ENCODE results near the gene S100PBP. TPM values are rescaled to one million over a fixed set of nuclear protein-coding genes. Genes with fewer than 3 reads are reported as not detected.

The S100PBP gene
- total and polyA plus RNA-seq, 9 of the 15 experiments (the other 6 are each of a cell fraction or from before 2014, with no cell fraction given): 22.9 to 60.2 (median 32.9) TPM

GRCh38 chr1:32811265-32811664 lies 6.2 kb upstream of the S100PBP start:
- no peak for TF ChIP-seq NKRF (IDR thresholded peaks at IDR 0.05; ENCODE audit: borderline replicate concordance)
- WGBS (ENCODE audit: insufficient coverage, low coverage, missing lambda C conversion rate): 87% methylated on average over 9 of the region's 9 CpGs
- intact Hi-C loops (cut with micrococcal nuclease): no loop called here
- Histone ChIP-seq H3K9me3 (replicated peaks; ENCODE audit: control insufficient read depth, insufficient read depth, low read depth, low read length) (no peaks in the 10 kb centered on the region), H3K9ac (ENCODE audit: insufficient read depth in 1 of 2, low read depth in 2 of 2, low read length in 2 of 2) (no peak overlapping the region), H3K4me1 (replicated peaks in 1 of 2; ENCODE audit: control insufficient read depth in 2 of 2, insufficient read depth in 2 of 2, low read length in 2 of 2) (peaks cover 16 to 26% of the 10 kb centered on the region in 2 experiments; a peak in 4 of 5 replicates), H3K79me2 (ENCODE audit: control insufficient read depth, insufficient read depth, low read length) (peaks cover 90% of the 10 kb centered on the region), H3K36me3 (ENCODE audit: control insufficient read depth, insufficient read depth, low read length) (peaks cover 87% of the 10 kb centered on the region), H3K4me2 (ENCODE audit: insufficient read depth, low read length) (no peak overlapping the region), H3K9me1 (ENCODE audit: control insufficient read depth, insufficient read depth, low read length) (no peaks in the 10 kb centered on the region), H3K27ac (ENCODE audit: extremely low read depth, low read depth, low read length) (no peak overlapping the region), H2AFZ (ENCODE audit: low read depth, low read length) (no peak overlapping the region), H3K27me3 (ENCODE audit: control insufficient read depth in 2 of 2, insufficient read depth in 2 of 2, low read length in 2 of 2) (no peaks in the 10 kb centered on the region), H4K20me1 (replicated peaks; ENCODE audit: control insufficient read depth, insufficient read depth, low read length) (peaks cover 45% of the 10 kb centered on the region), H3K4me3 (no peak overlapping the region)
- ATAC-seq: no peak
- ChIA-PET CTCF (ENCODE audit: low intra/inter-chr PET ratio) (no interaction called here), POLR2A (interaction anchor here (0.9 to 1.6 kb wide), 7 partner anchors 8 to 183 kb away, joined by 3 to 7 read pairs (median 3); no protein-coding TSS in a partner anchor)
- BruUV-seq (replicated peaks): no TSS peak
- no peak for DNase-seq (ENCODE audit: extremely low read depth in 1 of 4, low spot score in 3 of 4)
- no peak for FAIRE-seq
- in situ Hi-C loops (cut with MboI): no loop called here

- no peak for DNase-seq (ENCODE audit: extremely low read depth in 1 of 4, low spot score in 3 of 4)
- intact Hi-C loops (cut with micrococcal nuclease): no loop called here
- H3K27me3 ChIP-seq (ENCODE audit: control insufficient read depth in 2 of 2, insufficient read depth in 2 of 2, low read length in 2 of 2): no peaks in the 10 kb centered on the region
- ATAC-seq: no peak
- peaks cover 80% of the 10 kb centered on the region for H3K36me3 ChIP-seq (ENCODE audit: control insufficient read depth, insufficient read depth, low read length)
- no peaks in the 10 kb centered on the region for H3K9me3 ChIP-seq (replicated peaks; ENCODE audit: control insufficient read depth, insufficient read depth, low read depth, low read length)
- peaks cover 92% of the 10 kb centered on the region for H3K79me2 ChIP-seq (ENCODE audit: control insufficient read depth, insufficient read depth, low read length)
- ChIA-PET CTCF (ENCODE audit: low intra/inter-chr PET ratio) (no interaction called here), POLR2A (interaction anchor here (1.0 to 1.6 kb wide), 4 partner anchors 9 to 14 kb away, joined by 3 to 7 read pairs (median 3); no protein-coding TSS in a partner anchor)
- H2AFZ ChIP-seq (ENCODE audit: low read depth, low read length): no peak overlapping the region
- peaks cover 45% of the 10 kb centered on the region for H4K20me1 ChIP-seq (replicated peaks; ENCODE audit: control insufficient read depth, insufficient read depth, low read length)
- no peaks in the 10 kb centered on the region for H3K9me1 ChIP-seq (ENCODE audit: control insufficient read depth, insufficient read depth, low read length)
- TF ChIP-seq RBFOX2 (IDR thresholded peaks at IDR 0.05; ENCODE audit: low read depth, low read length): peak; percentile 23; the same call in 1 of the 2 replicates
- no peak for TF ChIP-seq NFE2 (IDR thresholded peaks at IDR 0.05; ENCODE audit: low read depth)
- WGBS (ENCODE audit: insufficient coverage, low coverage, missing lambda C conversion rate): 85% methylated on average over 3 of the region's 3 CpGs
- H3K27ac ChIP-seq (ENCODE audit: extremely low read depth, low read depth, low read length): no peak overlapping the region
- H3K4me2 ChIP-seq (ENCODE audit: insufficient read depth, low read length): no peak overlapping the region
- in situ Hi-C loops (cut with MboI): no loop called here
- H3K9ac ChIP-seq (ENCODE audit: insufficient read depth in 1 of 2, low read depth in 2 of 2, low read length in 2 of 2): peak overlapping the region in 1 of 2 experiments; percentile 33; a peak in 1 of 4 replicates
- no peak for FAIRE-seq
- H3K4me1 ChIP-seq (replicated peaks in 1 of 2; ENCODE audit: control insufficient read depth in 2 of 2, insufficient read depth in 2 of 2, low read length in 2 of 2): peaks cover 16 to 26% of the 10 kb centered on the region in 2 experiments; a peak in 4 of 5 replicates
- no TSS peak for BruUV-seq (replicated peaks)
- H3K4me3 ChIP-seq: no peak overlapping the region
Observed at GRCh38 chr1:32811917-32812316, 5.5 kb upstream of the S100PBP start.

Data from K562 (cell line).